ENCODE results near the gene L3MBTL2. TPM values are rescaled to one million over a fixed set of nuclear protein-coding genes. Genes with fewer than 3 reads are reported as not detected.
A peak's percentile ranks its signal among the peaks of the same experiment; 100 is the strongest.

L3MBTL2 gene
- total and polyA plus RNA-seq, 9 of the 15 experiments (the other 6 are each of a cell fraction or from before 2014, with no cell fraction given): 10.3 to 23.1 (median 18.6) TPM

GRCh38 chr22:41242396-41243117 is 37.4 kb downstream of the L3MBTL2 start:
- WGBS (ENCODE audit: insufficient coverage, low coverage, missing lambda C conversion rate): 74% methylated on average over 16 of the region's 18 CpGs
- H3K36me3 ChIP-seq (ENCODE audit: control insufficient read depth, insufficient read depth, low read length): peaks cover 16% of the 10 kb centered on the region; the same call in 2 of the 3 replicates
- peak; percentile 95 for TF ChIP-seq ZNF121 (CRISPR knock-in tag; conservative IDR thresholded peaks at IDR 0.05)
- TF ChIP-seq SMARCA5 (IDR thresholded peaks at IDR 0.05): no peak
- TF ChIP-seq, protein P1, sequence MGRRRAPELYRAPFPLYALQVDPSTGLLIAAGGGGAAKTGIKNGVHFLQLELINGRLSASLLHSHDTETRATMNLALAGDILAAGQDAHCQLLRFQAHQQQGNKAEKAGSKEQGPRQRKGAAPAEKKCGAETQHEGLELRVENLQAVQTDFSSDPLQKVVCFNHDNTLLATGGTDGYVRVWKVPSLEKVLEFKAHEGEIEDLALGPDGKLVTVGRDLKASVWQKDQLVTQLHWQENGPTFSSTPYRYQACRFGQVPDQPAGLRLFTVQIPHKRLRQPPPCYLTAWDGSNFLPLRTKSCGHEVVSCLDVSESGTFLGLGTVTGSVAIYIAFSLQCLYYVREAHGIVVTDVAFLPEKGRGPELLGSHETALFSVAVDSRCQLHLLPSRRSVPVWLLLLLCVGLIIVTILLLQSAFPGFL (CRISPR knock-in tag; IDR thresholded peaks at IDR 0.05): no peak
- TF ChIP-seq ATF3 (IDR thresholded peaks at IDR 0.05): 0 out of 2 replicates have a peak, but pooled peaks have one; percentile 12
- TF ChIP-seq ATF3 (CRISPR knock-in tag; conservative IDR thresholded peaks at IDR 0.05): no peak
- FAIRE-seq (no peak), ATAC-seq (no peak), DNase-seq (ENCODE audit: extremely low read depth in 1 of 4, low spot score in 3 of 4) (no peak)
- in situ Hi-C loops (cut with MboI) (no loop called here), intact Hi-C loops (cut with micrococcal nuclease) (no loop called here)
- H3K9me1 ChIP-seq (ENCODE audit: control insufficient read depth, insufficient read depth, low read length): peaks cover 4% of the 10 kb centered on the region
- peaks cover 0 to 32% of the 10 kb centered on the region in 2 experiments; a peak in 2 of 5 replicates for H3K4me1 ChIP-seq (replicated peaks in 1 of 2; ENCODE audit: control insufficient read depth in 2 of 2, insufficient read depth in 2 of 2, low read length in 2 of 2)
- H3K4me2 ChIP-seq (ENCODE audit: insufficient read depth, low read length): no peak overlapping the region
- no peaks in the 10 kb centered on the region for H3K79me2 ChIP-seq (ENCODE audit: control insufficient read depth, insufficient read depth, low read length)
- ChIA-PET CTCF (ENCODE audit: low intra/inter-chr PET ratio) (no interaction called here), POLR2A (interaction anchor here (0.6 to 0.7 kb wide), 2 partner anchors 11 to 28 kb away, joined by 3 read pairs; no protein-coding TSS in a partner anchor)
- H3K27me3 ChIP-seq (ENCODE audit: control insufficient read depth in 2 of 2, insufficient read depth in 2 of 2, low read length in 2 of 2): no peaks in the 10 kb centered on the region
- BruUV-seq (replicated peaks): no TSS peak
- H3K9me3 ChIP-seq (replicated peaks; ENCODE audit: control insufficient read depth, insufficient read depth, low read depth, low read length): no peaks in the 10 kb centered on the region
- H3K9ac ChIP-seq (ENCODE audit: insufficient read depth in 1 of 2, low read depth in 2 of 2, low read length in 2 of 2): no peak overlapping the region
- no peaks in the 10 kb centered on the region for H4K20me1 ChIP-seq (replicated peaks; ENCODE audit: control insufficient read depth, insufficient read depth, low read length)
- H3K4me3 ChIP-seq: no peak overlapping the region
- no peak overlapping the region for H3K27ac ChIP-seq (ENCODE audit: extremely low read depth, low read depth, low read length)
- H2AFZ ChIP-seq (ENCODE audit: low read depth, low read length): no peak overlapping the region

Data from K562 (cell line).